ENCODE results near the gene TRIM33.

- TF ChIP-seq CTCF (IDR thresholded peaks at IDR 0.05) = no peak
- no peak for TF ChIP-seq POLR2A (IDR thresholded peaks at IDR 0.05)
- no peak for TF ChIP-seq EP300 (IDR thresholded peaks at IDR 0.05)
Observed at GRCh38 chr1:114395863-114396262, 115.1 kb downstream of the TRIM33 start.

All from tibial nerve (tissue), 4 donors.